ENCODE data around the gene UNC13C.

DNA sequence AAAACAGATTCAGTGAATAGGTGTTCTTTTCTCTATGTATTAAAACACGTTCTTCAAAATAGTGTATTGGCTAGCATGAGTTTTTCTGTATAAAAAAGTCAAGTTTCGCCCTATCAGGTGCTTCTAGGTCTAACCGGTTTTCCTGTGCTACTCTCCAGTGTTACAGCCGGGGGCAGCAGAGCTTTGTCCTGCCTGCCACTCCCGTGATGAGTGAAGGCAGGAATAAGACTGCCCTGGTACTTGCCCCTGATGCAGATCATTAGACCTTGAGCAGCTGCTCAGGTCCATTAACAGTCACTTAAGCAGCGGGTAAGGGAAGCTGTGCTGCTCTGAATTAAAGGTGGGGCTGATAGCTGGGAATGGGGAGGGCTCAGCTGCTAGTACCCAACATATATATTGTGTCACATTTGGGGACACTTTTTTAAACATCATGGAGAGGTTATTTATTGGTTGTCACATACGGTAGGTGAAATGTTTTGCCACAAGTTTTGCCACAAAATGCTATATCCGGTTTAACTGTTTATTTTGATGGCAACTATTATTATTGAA, 1.3 kb upstream of the UNC13C start:
- TF ChIP-seq, protein P1, sequence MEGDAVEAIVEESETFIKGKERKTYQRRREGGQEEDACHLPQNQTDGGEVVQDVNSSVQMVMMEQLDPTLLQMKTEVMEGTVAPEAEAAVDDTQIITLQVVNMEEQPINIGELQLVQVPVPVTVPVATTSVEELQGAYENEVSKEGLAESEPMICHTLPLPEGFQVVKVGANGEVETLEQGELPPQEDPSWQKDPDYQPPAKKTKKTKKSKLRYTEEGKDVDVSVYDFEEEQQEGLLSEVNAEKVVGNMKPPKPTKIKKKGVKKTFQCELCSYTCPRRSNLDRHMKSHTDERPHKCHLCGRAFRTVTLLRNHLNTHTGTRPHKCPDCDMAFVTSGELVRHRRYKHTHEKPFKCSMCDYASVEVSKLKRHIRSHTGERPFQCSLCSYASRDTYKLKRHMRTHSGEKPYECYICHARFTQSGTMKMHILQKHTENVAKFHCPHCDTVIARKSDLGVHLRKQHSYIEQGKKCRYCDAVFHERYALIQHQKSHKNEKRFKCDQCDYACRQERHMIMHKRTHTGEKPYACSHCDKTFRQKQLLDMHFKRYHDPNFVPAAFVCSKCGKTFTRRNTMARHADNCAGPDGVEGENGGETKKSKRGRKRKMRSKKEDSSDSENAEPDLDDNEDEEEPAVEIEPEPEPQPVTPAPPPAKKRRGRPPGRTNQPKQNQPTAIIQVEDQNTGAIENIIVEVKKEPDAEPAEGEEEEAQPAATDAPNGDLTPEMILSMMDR (IDR thresholded peaks at IDR 0.05; ENCODE audit: low read depth, low read length, poor library complexity, severe bottlenecking): no peak
- TF ChIP-seq EZH2phosphoT487 (IDR thresholded peaks at IDR 0.05; ENCODE audit: borderline replicate concordance, low read length): no peak
